ENCODE data around the gene IL1RAPL2.
"Not testable (repeated sequence)": the region's sequence is repeated elsewhere in the genome, so short reads cannot be mapped to it uniquely, and the experiment has no call there.

The IL1RAPL2 gene

DNA sequence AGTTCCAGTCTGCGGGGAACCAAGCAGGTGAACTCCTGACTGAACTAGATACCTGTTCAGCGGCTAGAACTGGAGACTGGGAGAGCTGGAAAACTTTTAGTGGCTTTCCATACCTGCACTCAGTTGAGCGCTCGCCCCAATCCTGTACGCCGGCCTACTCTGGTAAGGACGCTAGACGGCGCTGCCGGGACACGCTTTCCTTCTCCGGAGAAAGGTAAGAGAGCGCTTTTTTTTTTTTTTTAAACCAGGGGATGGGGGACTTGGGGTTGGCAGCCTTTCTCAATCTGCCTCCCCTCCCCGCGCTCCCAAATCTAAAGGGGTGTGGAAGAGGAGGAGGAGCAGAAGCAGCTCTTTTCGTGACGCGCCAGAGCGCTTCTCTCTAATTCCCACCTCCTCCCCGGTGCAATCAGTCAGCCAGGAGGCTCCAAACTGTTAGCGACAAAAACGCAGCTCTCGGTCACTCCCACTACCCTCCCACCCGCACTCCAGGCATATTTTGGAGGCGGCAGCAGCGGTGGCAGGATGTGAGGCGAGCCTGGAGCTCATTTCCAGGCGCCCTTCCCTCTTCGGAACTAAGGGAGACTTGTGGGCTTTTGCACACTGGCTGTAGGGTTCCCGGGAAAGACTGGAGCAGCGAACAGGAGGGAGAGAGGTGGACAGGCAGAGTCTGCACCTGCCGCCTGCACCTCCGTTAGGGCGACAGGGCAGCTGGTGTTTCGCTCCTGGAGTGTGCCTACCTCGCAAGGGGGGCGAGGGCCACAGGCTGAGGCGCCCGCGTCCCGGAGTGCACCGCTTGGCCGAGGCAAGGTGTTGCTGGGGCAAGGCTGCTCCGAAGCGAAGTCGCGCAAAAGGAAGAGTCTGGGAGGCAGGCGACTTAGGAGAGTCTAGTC is at the start of gene IL1RAPL2:
TSS of gene IL1RAPL2 (plus strand) at position 409 of the 890 bp plus-strand sequence.
- no peak for DNase-seq (ENCODE audit: low read depth in 2 of 2)

DNA sequence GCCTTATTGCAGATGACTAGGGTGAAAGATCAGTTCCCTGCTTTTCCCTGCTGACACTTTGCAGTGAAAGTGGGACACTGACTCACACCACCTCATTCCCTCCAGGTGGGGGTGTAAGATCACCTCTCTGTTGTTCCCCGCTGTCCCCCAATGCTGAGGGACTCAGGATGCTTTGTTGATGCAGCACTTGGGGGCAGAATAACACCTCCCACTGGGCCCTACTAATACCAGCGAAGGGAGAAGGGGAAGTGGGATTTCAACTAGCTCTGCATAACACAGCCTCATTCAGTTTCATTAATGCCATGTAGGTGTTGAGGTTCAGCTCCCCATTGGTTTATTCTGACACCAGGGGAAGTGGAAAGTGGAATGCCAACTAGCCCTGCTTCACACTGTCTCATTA is 43.6 kb upstream of the IL1RAPL2 start:
- DNase-seq (ENCODE audit: low read depth in 2 of 2): no peak

DNA sequence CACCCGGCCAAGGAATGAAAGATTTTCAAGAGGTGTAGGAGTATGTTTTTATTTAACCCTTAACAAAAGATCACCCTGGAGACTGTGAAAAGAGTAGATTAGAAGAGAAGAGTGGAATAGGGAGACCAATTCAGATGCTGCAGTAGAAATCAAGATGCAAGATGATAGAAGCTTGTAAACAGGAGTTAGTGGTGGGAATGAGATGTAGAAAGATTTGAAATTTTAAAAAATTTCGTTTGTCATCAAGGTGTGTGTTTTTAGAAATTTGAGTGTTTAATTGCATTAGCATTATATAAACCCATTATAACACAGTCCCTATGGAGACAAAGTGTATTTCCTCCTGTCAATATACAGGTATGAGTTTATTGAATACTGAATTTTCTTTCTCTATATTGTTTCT is 42.1 kb upstream of the IL1RAPL2 start:
- DNase-seq (ENCODE audit: low read depth in 2 of 2): no peak

DNA sequence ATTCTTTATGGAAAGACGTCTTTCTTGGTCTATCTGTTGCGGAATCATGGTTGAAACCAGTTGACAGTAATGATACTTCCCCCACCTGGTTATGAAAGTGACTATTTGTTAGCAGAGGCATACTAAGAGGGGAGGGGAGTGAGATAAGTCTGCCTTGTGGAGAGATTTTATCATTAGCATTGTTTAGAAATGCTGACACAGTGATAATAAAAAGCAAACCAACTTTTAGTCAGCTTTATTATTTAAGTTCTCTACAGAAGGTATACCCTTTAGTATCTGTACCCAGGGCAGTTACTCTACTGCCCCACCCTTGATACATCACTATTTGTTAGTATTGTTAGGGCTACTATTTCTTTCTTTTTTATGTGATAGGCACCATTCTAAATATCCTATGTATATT is 26.9 kb upstream of the IL1RAPL2 start:
- DNase-seq (ENCODE audit: low read depth in 2 of 2): no peak

DNA sequence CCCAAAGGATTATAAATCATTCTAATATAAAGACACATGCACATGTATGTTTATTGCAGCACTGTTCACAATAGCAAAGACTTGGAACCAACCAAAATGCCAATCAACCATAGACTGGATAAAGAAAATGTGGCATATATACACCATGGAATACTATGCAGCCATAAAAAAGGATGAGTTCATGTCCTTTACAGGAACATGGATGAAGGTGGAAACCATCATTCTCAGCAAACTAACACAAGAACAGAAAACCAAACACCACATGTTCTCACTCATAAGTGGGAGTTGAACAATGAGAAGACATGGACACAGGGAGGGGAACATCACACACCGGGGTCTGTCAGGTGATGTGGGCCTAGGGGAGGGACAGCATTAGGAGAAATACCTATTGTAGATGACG is 23.6 kb upstream of the IL1RAPL2 start:
- not testable (repeated sequence) for DNase-seq (ENCODE audit: low read depth in 2 of 2)

DNA sequence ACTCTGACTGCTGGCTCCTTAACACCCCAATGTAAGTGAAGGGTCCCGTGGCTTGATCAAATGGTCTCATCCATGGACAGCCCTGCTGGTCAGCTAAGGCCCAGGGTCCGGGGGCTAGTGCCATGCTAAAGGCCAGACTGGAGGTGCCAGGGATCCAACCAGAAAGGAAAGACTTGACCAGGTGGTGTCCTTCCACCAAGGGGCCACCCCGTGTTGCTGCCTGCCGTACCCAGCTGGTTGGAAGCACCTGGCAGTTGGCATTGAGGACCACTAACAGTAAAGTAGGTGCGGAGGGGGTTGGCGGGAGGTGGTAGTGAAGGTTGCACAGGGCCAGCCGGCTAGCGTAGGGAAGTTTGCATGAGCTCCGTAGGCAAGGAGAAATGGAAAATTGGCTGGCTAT is 1.7 kb upstream of the IL1RAPL2 start:
- DNase-seq (ENCODE audit: low read depth in 2 of 2): no peak

DNA sequence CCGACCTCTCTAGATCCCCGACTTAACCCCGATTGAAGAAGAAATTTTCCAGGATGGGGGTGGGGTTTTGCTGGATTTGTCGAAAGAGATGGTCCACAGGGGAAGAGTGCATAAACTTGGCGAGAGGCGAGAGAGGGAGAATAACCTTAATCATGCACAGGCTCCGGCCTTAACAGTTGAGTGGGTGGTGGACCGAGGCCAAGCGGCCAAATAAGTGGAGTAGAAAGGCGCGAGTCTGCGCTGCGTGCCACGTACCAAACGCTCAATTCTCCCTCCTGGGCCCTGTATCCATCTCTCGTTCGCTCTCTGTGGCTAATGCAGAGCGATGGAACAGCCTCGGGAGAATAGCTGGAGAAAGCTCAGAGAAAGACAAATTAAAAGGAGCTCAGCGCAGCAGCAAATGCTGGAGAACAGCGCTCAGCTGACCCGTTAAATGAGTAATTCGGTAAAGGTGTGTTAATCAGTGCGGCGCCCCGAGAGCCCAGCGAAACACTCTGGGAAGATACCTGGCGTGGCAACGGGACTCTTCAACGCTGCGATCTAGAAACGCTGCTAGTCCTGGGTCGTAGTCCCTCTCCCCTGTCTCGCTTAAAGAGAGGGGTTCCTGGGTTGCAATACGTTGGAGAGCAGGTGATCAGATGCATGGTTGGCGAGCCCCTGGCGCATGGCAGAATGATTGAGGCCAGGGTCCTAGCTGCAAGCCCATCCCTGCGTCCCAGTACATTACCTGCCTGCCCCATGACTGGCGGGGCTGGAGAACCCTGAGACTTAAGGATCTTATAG is 887 bp upstream of the IL1RAPL2 start:
- no peak for DNase-seq (ENCODE audit: low read depth in 2 of 2)

DNA sequence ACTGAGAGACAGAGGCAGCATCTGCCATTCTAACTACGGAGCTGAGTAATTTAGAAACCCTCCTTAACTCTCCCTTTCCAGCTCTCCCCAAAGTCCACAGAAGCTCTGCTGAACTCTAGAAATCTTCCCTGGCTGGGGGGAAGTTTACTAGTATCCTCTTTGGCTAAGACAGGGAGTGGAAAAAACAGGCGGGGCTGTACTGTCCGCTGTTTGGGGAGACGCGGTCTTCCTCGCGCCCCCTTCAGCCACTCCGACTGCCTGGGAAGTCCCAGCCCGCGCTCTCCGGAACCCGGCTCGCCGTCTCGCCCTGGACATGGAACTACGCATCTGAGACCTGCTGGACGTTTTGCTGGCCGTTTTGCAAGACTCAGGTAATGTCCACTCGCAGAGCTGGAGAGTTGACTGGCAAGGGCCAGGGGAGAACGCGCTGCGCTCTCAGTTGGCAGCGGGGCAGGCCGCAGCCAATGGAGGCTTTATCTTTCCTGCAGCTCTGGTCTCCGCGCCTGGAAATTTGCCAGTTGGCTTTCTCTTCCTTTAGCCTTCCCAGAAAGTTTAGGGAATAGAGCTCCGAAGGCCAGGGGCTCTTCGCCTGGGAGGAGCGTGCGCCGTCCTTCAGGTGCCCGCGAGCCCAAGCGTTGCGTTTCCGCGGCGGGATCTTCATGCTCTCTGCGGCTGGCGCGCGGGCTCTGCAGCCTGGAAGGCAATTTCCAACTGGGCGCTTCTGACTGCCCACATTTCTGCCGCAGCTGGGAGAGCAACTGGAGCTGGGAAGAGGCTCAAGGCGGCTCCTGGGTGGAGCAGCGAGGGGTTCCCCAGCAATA is 892 bp downstream of the IL1RAPL2 start:
- DNase-seq (ENCODE audit: low read depth in 2 of 2): no peak

DNA sequence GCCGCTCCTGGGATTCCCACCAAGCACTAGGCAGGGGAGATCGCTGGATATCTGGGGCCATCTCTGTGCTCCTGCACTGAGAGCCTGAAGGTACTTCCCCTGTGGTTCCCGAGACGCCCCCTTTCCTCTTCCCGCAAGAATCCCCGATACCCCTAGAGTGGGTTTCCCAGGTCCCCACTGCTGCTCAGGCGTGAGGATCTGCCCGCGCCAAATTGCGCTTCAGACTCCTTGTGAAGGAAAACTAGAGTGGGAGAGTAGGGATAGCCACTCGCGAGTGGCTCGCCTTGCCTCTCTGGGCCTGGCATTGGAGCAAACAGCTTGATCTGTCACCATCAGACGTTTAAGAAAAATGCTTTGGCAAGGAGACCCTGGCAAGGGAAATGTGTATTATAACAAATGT is 1.5 kb downstream of the IL1RAPL2 start:
- no peak for DNase-seq (ENCODE audit: low read depth in 2 of 2)

DNA sequence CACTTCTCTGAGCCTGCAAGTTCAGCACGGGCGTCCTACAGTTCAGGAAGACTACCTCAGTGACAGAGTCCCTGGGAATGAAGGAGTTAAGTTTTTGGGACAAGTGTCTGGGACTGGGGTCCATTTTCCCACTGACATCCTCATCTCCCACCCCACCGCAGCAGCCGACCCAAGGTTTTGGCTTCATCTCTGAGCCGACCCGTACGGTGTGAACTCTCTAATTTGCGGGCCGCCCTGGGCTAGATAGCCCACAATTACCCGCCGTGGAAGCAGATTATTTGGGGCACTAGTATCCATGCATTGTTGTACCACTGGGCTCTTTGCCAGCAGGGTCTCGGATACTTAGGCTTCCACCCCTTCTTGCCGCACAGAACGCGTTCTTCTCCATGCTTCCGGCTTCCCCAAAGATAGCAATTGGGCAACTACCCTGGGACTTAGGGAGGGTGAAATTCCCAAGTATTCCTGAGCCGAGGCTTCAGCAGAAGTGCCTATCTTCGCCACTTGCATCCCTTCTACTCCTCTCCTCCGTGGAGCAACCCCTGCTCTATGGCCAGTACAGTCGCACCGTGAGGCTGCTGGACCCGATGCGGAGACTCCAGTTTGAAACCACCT is 2.4 kb downstream of the IL1RAPL2 start:
- DNase-seq (ENCODE audit: low read depth in 2 of 2): no peak

DNA sequence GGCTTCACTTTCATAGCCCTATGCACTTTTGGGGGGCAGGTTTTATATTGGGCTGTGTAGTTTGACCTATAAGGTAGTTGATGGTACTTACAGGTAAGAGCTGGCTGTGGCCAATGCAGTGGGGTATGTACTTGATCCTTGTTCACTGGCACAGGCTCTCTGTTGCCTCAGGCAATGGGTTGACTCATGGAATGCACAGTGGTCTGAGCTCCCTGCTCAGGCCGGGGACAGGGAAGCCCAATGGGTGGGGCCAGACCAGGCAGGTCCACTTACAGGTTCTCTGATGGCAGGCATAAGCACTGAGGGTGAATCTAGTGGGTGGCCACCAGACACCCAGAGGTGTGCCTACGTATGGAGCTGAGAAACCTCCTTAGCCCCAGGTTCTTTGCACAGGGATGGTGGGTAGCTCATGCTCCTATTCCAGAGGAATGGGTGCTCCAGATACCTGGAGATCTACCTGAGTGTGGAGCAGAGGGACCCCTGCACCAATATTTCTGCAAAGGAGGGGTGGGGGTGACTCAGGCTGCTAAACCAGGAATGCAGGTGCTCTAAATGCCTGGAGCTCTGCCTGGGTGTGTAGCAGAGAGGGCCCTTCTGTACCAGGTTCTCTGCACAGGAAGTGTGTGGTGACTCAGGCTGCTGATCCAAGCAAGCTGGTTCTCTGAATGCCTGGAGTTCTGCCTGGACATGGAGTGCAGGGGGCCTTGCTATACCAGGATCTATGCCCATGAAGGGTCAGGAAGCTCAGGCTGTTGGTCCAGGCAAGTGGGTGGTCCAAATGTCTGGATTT is 52.3 kb downstream of the IL1RAPL2 start:
- no peak for DNase-seq (ENCODE audit: low read depth in 2 of 2)

DNA sequence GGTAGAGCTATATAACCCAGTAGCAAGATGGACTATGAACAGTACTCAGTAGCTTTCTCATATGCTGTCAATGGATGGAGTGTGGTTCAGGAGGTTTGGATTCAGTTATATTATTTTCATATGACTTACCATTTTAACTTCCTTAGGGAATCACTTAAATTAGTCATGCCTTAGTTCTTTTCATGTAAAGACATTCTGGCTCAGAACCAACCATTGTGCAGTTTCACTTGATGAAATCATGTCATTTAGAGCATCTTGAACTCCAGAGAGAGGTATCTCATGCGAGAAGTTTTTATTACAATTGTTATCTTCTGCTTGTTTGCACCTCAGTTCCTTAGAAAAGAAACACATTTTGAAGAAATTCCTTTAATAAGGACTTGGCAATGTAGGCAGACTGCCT is 55.8 kb downstream of the IL1RAPL2 start:
- DNase-seq (ENCODE audit: low read depth in 2 of 2): no peak

DNA sequence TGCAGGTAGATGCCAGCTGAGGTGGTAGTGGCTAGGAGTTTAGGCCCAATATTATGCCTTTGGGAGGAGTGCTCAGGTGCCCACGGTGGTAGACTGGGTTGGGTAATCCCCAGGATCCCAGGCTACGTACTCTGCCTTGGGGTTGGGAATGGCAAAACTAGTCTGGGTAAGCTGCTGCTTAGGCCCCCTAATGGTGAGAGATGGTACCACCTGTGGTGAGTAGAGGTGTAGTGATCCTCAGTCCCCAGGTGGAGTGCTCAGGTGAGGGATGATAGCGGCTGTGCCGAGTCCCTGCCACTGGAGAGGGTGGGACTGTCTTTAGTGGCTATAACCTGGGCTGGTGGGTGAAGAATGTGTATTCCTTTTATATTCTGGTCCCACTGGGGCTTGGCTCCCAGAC is 75.2 kb downstream of the IL1RAPL2 start:
- DNase-seq (ENCODE audit: low read depth in 2 of 2): no peak

DNA sequence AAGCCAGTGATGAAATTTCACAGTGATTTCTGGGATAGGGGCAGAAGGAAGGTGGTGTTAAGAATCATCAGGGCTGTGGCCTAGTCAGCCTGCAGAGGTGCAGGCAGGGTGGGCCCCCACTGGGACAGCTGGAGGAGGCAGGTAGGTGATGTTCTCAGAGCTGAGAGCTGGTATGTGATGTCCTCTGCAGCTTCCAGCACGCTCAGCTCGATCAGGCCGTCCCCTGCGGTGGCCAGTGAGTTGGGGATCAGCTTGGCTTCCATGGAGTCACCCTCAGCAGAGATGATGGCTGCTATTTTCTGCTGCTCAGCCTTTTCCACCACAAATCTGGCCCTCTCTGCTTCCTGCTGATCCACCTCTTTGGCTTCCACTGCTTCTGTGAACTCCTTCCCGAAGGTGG is 81.1 kb downstream of the IL1RAPL2 start:
- no peak for DNase-seq (ENCODE audit: low read depth in 2 of 2)

DNA sequence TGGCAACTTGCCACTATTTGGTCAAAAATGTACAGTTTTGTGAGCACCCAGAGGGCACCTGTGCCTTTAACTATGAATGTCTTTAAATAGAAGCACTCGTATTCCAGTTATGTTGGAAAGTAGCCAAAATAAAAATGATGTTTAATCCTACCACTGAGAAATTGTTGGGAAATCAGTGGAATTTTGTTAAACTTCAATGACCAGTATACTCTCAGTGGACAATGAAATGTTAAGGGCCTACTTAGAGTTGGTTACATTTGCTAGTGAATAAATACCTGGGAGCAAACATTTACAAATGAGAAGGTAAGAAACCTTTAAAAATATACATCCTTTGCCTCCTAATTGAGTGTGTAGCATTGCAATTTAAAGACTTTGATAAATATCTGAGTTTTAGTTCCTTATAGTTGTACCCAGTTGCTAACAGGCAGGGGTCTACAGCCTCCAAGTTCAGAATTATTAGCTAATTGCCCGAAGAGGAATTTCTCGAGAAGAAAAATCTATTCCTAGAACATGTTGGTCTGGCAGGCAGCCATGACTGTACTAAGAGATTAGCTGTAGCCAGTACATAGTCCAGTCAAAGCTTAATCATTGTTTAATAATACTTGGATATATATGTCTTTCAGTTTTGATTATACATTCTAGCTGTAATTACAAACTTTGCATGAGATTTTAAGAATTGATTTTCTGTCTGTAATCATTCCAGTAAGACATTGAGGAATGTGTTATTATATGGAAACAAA is 93.2 kb downstream of the IL1RAPL2 start:
- DNase-seq (ENCODE audit: low read depth in 2 of 2): no peak

DNA sequence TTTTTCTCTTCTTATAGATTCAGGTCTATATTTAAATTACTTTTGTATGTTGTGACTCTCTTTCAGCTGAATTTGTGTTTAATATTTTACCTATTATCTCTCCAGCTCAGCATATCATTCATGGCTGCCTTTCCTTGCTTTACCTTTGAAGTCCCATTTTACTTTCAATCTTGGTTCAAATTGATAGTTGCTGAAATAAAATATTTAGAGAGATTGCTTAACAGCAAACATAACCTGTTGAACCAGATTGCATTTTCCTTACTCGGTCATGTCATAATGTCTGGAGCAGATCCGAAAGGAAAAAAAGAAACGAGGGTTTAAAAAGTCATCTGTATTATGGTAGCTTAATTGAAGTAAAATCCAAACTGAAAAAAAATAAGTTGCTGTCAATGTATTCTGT is 94.1 kb downstream of the IL1RAPL2 start:
- no peak for DNase-seq (ENCODE audit: low read depth in 2 of 2)

DNA sequence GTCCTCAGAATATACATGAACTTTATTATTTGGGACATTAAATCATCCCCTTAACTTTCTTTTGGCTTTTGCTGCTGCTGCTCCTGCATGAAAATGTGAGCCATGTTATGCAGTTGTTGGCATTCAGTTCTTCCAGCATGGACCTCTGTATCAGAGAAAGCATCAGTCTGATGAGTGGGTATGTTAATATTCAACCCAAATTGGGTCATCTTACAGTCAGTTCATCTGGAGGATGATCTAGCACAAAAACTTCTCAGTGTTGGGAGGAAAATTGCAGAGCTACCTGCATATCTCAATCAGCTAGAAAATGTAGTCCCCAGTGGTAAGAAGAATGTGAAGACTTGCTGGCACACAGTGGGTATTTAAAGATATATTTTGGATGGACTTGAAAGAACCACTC is 96.7 kb downstream of the IL1RAPL2 start:
- DNase-seq (ENCODE audit: low read depth in 2 of 2): no peak

DNA sequence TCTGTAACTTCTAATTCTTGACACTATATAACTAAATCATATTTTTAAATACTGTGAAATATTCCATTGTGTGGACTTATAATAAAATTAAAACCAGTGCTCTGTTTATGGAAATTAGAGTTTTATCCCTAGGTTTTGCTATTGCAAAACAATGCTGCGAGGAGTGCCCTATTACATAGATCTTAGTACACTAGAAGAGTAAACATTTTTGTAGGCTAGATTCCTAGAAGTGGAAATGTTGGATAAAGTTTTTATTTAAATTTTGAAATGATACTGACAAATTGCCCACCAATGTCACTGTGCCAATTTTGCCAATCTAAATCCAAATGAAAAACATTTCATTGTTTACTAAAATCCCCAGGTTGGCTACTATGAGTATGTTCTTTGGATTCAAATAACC is 99.7 kb downstream of the IL1RAPL2 start:
- no peak for DNase-seq (ENCODE audit: low read depth in 2 of 2)

DNA sequence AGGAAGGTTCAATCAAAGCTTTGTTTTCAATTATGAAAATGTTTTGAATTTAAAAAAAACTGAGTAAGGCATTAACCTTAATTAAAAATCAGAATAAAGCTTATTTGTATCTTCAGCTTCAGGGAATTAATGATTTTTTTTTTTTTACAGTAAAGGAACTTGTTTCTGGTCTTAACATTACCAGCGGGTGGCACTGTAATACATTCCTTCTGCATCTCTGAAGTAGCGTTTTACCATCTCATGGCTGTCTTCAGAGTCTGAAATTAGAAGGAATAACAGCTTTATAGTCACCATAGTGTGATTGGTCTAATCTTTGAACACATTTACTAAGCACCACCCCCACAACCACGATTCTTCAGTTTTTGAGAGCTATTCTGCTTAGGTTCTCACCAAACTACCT is 102.6 kb downstream of the IL1RAPL2 start:
- no peak for DNase-seq (ENCODE audit: low read depth in 2 of 2)

DNA sequence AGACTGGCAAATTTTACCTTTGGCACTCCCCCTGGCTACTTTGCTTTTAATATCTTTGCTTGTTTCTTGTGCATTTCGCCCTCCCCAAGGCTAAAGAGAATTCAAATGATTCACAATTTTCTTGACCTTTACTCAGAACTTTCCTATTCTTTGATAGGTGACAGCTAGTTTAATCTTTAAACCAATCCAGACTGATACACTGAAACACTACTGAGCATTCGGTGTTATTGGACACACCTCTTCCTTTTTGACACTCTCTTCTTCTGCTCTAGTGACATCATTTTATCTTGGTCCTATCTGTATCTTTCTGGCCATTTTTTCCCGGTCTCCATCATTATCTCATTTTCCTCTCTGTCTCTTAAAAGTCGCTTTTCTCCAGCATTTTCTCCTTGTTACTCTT is 103.1 kb downstream of the IL1RAPL2 start:
- DNase-seq (ENCODE audit: low read depth in 2 of 2): no peak
